ENCODE measurements around the gene PREX1. TPM values are rescaled to one million over a fixed set of nuclear protein-coding genes. Genes with fewer than 3 reads are reported as not detected.

PREX1 gene
- total and polyA plus RNA-seq, 2 donors from 2014 or later: 8.5 to 38.2 TPM

- Histone ChIP-seq H3K27me3 (ENCODE audit: control insufficient read depth, insufficient read depth, low read length) (no peaks in the 10 kb centered on the region), H3K36me3 (ENCODE audit: control insufficient read depth in 2 of 3, insufficient read depth in 3 of 3, low read length in 3 of 3) (no peaks in the 10 kb centered on the region), H3K9ac (ENCODE audit: low read length in 3 of 3) (no peak overlapping the region), H3K4me3 (ENCODE audit: low read length in 3 of 3) (no peak overlapping the region), H3K4me1 (ENCODE audit: control insufficient read depth in 2 of 3, insufficient read depth in 2 of 3, low read depth in 1 of 3, low read length in 3 of 3) (no peaks in the 10 kb centered on the region), H3K27ac (ENCODE audit: low read depth in 2 of 2, low read length in 2 of 2) (no peak overlapping the region), H3K9me3 (ENCODE audit: control insufficient read depth in 2 of 3, insufficient read depth in 1 of 3, low read length in 3 of 3) (no peaks in the 10 kb centered on the region)
- no peak for TF ChIP-seq CTCF (IDR thresholded peaks at IDR 0.05; ENCODE audit: borderline replicate concordance, extremely low read depth, insufficient read depth)
- intact Hi-C loops (cut with DNase I): no loop called here
- peak in 1 of 5 donors; percentile 21 for DNase-seq
- no peak for FAIRE-seq
Measured at GRCh38 chr20:48732081-48732829, 95.5 kb downstream of the PREX1 start.

GRCh38 chr20:48731536-48731935 is 96.3 kb downstream of the PREX1 start:
- intact Hi-C loops (cut with DNase I): no loop called here
- Histone ChIP-seq H3K27ac (ENCODE audit: low read depth in 2 of 2, low read length in 2 of 2) (no peak overlapping the region), H3K36me3 (ENCODE audit: control insufficient read depth in 2 of 3, insufficient read depth in 3 of 3, low read length in 3 of 3) (no peaks in the 10 kb centered on the region), H3K27me3 (ENCODE audit: control insufficient read depth, insufficient read depth, low read length) (no peaks in the 10 kb centered on the region), H3K4me1 (ENCODE audit: control insufficient read depth in 2 of 3, insufficient read depth in 2 of 3, low read depth in 1 of 3, low read length in 3 of 3) (no peaks in the 10 kb centered on the region), H3K4me3 (ENCODE audit: low read length in 3 of 3) (no peak overlapping the region), H3K9ac (ENCODE audit: low read length in 3 of 3) (no peak overlapping the region), H3K9me3 (ENCODE audit: control insufficient read depth in 2 of 3, insufficient read depth in 1 of 3, low read length in 3 of 3) (no peaks in the 10 kb centered on the region)
- DNase-seq (peak in 1 of 5 donors; percentile 20), FAIRE-seq (no peak)
- TF ChIP-seq CTCF (IDR thresholded peaks at IDR 0.05; ENCODE audit: borderline replicate concordance, extremely low read depth, insufficient read depth): no peak

GRCh38 chr20:48730977-48731376 is 96.8 kb downstream of the PREX1 start:
- no peak overlapping the region for H3K27ac ChIP-seq (ENCODE audit: low read depth in 2 of 2, low read length in 2 of 2)
- no peak overlapping the region for H3K4me3 ChIP-seq (ENCODE audit: low read length in 3 of 3)
- no peak overlapping the region for H3K9ac ChIP-seq (ENCODE audit: low read length in 3 of 3)
- no peak for DNase-seq
- H3K27me3 ChIP-seq (ENCODE audit: control insufficient read depth, insufficient read depth, low read length): no peaks in the 10 kb centered on the region
- H3K4me1 ChIP-seq (ENCODE audit: control insufficient read depth in 2 of 3, insufficient read depth in 2 of 3, low read depth in 1 of 3, low read length in 3 of 3): no peaks in the 10 kb centered on the region
- no peak for FAIRE-seq
- intact Hi-C loops (cut with DNase I): no loop called here
- no peaks in the 10 kb centered on the region for H3K36me3 ChIP-seq (ENCODE audit: control insufficient read depth in 2 of 3, insufficient read depth in 3 of 3, low read length in 3 of 3)
- no peaks in the 10 kb centered on the region for H3K9me3 ChIP-seq (ENCODE audit: control insufficient read depth in 2 of 3, insufficient read depth in 1 of 3, low read length in 3 of 3)
- no peak for TF ChIP-seq CTCF (IDR thresholded peaks at IDR 0.05; ENCODE audit: borderline replicate concordance, extremely low read depth, insufficient read depth)

All from kidney (tissue), 14 donors.